ENCODE data around the gene LSM3. TPM values are rescaled to one million over a fixed set of nuclear protein-coding genes. Genes with fewer than 3 reads are reported as not detected.
A peak's percentile ranks its signal among the peaks of the same experiment; 100 is the strongest.
"Not testable (repeated sequence)": the region's sequence is repeated elsewhere in the genome, so short reads cannot be mapped to it uniquely, and the experiment has no call there.

The LSM3 gene
- total RNA-seq, 1 donor from 2014 or later = 12.4 TPM

- TF ChIP-seq CTCF (conservative IDR thresholded peaks at IDR 0.05) = no peak
- Mint-ChIP-seq H3K4me3 (no peak overlapping the region), H3K9me3 (peaks cover 6% of the 10 kb centered on the region), H3K4me1 (ENCODE audit: unreplicated experiment) (peaks cover 17% of the 10 kb centered on the region), H3K36me3 (no peaks in the 10 kb centered on the region), H3K27ac (no peak overlapping the region), H3K27me3 (no peaks in the 10 kb centered on the region)
- no peak for DNase-seq (ENCODE audit: extremely low spot score, unreplicated experiment)
Observed at GRCh38 chr3:14223595-14223994, 45.0 kb downstream of the LSM3 start.

GRCh38 chr3:14224895-14225294 lies 46.3 kb downstream of the LSM3 start:
- H3K36me3 Mint-ChIP-seq = no peaks in the 10 kb centered on the region
- no peak for TF ChIP-seq CTCF (conservative IDR thresholded peaks at IDR 0.05)
- H3K4me3 Mint-ChIP-seq = peak overlapping the region; percentile 43
- H3K4me1 Mint-ChIP-seq (ENCODE audit: unreplicated experiment) = peaks cover 17% of the 10 kb centered on the region
- no peak for DNase-seq (ENCODE audit: extremely low spot score, unreplicated experiment)
- H3K9me3 Mint-ChIP-seq = peaks cover 6% of the 10 kb centered on the region
- peak overlapping the region; percentile 78 for H3K27ac Mint-ChIP-seq
- H3K27me3 Mint-ChIP-seq = no peaks in the 10 kb centered on the region

DNA sequence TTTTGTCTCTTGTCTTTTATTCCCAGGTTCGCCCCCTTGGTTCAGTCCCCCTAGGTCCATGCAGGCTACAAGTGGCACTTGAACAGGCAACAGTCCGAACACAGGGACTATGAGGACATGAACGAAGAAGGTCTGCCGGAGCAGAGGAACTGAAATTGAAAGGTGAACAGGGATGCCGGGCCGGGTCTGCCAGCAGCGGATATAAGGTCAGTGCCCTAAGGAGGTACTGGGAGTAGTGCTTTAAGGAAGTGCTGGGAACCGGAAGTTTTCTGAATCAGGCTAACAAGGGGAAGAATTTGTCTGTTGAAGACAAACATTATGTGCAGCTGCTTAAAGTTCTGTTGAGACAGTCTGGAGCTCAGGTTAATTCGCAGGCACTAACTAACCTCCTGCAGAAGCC lies 46.8 kb downstream of the LSM3 start:
- Mint-ChIP-seq H3K4me3 (peak overlapping the region; percentile 43), H3K4me1 (ENCODE audit: unreplicated experiment) (peaks cover 17% of the 10 kb centered on the region), H3K36me3 (peaks cover 4% of the 10 kb centered on the region), H3K27ac (peak overlapping the region; percentile 78), H3K9me3 (peaks cover 6% of the 10 kb centered on the region), H3K27me3 (no peaks in the 10 kb centered on the region)
- TF ChIP-seq CTCF (conservative IDR thresholded peaks at IDR 0.05) = no peak
- DNase-seq (ENCODE audit: extremely low spot score, unreplicated experiment) = no peak

- H3K27me3 Mint-ChIP-seq; H3K27ac Mint-ChIP-seq; H3K36me3 Mint-ChIP-seq; H3K4me3 Mint-ChIP-seq; DNase-seq (ENCODE audit: extremely low spot score, unreplicated experiment): not testable (repeated sequence)
- Mint-ChIP-seq H3K9me3 (peaks cover 11% of the 10 kb centered on the region), H3K4me1 (ENCODE audit: unreplicated experiment) (peaks cover 23% of the 10 kb centered on the region)
Observed at GRCh38 chr3:14226351-14226750, 47.7 kb downstream of the LSM3 start.

DNA sequence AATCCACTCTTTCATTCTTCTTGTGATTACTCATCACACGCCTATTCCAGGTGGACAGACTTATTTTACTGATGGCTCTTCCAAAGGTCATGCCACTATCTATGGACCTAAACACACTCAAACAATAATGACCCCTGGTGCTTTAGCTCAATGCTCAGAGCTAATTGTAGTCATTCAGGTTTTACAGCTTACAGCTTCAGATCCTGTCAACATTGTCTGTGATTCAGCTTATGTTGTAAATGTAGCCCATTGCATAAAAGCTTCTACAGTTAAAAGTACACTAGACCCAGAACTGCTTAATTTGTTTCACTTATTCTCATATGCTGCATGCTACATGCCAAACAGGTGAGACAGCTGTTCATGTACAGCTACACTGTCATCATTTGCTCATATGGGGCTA lies 49.2 kb downstream of the LSM3 start:
- Mint-ChIP-seq H3K4me3 (peak overlapping the region; percentile 10), H3K4me1 (ENCODE audit: unreplicated experiment) (peaks cover 27% of the 10 kb centered on the region), H3K27me3 (no peaks in the 10 kb centered on the region), H3K27ac (peak overlapping the region; percentile 60), H3K9me3 (peaks cover 5% of the 10 kb centered on the region), H3K36me3 (peaks cover 11% of the 10 kb centered on the region)
- TF ChIP-seq CTCF (conservative IDR thresholded peaks at IDR 0.05) = no peak
- DNase-seq (ENCODE audit: extremely low spot score, unreplicated experiment) = no peak

DNA sequence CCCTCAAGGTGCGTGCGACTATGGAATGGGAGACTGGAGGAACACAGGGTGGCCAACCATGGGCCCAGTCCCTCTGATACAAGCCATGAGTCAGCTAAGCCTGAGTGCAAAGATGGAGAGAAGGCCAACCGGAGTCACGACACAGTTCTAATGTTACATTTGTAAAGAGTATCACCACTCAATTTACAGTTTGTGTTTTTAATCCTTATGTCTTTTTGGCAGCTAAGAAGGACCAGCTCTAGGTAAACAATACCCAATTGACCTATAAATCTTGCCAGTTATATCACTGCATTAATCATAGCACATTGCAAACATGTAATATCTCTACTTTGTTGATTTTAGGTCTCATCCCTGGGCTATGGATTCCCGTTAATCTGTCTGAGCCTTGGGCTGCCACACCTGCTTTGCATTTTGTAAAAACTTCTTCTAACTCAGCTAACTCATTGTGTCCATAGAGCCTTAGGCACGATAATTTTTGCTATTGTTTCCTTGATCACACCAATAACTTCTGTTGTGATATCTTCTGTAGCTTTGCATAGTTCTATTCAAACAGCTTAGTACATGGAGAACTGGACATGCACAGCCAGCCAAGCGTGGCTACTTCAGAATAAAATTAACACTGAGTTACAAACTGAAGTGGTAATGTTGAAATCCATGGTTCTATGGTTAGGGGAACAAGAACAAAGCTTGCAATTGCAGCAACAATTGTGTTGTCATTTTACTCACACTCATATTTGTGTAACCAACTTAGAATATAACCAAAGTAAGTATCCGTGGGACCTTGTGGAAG lies 50.3 kb downstream of the LSM3 start:
- H3K9me3 Mint-ChIP-seq = peaks cover 5% of the 10 kb centered on the region
- no peak overlapping the region for H3K27ac Mint-ChIP-seq
- H3K27me3 Mint-ChIP-seq = no peaks in the 10 kb centered on the region
- DNase-seq (ENCODE audit: extremely low spot score, unreplicated experiment) = no peak
- no peak overlapping the region for H3K4me3 Mint-ChIP-seq
- H3K36me3 Mint-ChIP-seq = peaks cover 14% of the 10 kb centered on the region
- peaks cover 27% of the 10 kb centered on the region for H3K4me1 Mint-ChIP-seq (ENCODE audit: unreplicated experiment)
- TF ChIP-seq CTCF (conservative IDR thresholded peaks at IDR 0.05) = no peak

- H3K9me3 Mint-ChIP-seq; DNase-seq (ENCODE audit: extremely low spot score, unreplicated experiment); H3K4me3 Mint-ChIP-seq; H3K27me3 Mint-ChIP-seq: not testable (repeated sequence)
- Mint-ChIP-seq H3K4me1 (ENCODE audit: unreplicated experiment) (peaks cover 25% of the 10 kb centered on the region), H3K36me3 (peaks cover 14% of the 10 kb centered on the region), H3K27ac (peak overlapping the region; percentile 32)
Observed at GRCh38 chr3:14229695-14230094, 51.1 kb downstream of the LSM3 start.
